Measurements from ENCODE around the gene KIAA0319L. TPM values are rescaled to one million over a fixed set of nuclear protein-coding genes. Genes with fewer than 3 reads are reported as not detected.
"Not testable (repeated sequence)": the region's sequence is repeated elsewhere in the genome, so short reads cannot be mapped to it uniquely, and the experiment has no call there.

Gene KIAA0319L
- total RNA-seq, 1 experiment from 2014 or later, result 72.6 TPM

GRCh38 chr1:35466120-35466519, 91.1 kb downstream of the KIAA0319L start:
- Mint-ChIP-seq H3K27me3 (ENCODE audit: unreplicated experiment) (no peaks in the 10 kb centered on the region), H3K4me1 (ENCODE audit: low read depth, unreplicated experiment) (peaks cover 19% of the 10 kb centered on the region), H3K9me3 (ENCODE audit: low read depth, unreplicated experiment) (peaks cover 8% of the 10 kb centered on the region), H3K36me3 (ENCODE audit: insufficient read depth, unreplicated experiment) (peaks cover 30% of the 10 kb centered on the region), H3K27ac (ENCODE audit: unreplicated experiment) (no peak overlapping the region), H3K4me3 (ENCODE audit: low read depth, unreplicated experiment) (no peak overlapping the region)
- intact Hi-C loops (cut with micrococcal nuclease; ENCODE audit: unreplicated experiment), result loop anchor here (5.0 kb wide), 1 partner anchor 41 kb away; no protein-coding TSS in a partner anchor
- TF ChIP-seq CTCF (IDR thresholded peaks at IDR 0.05; ENCODE audit: unreplicated experiment), result no peak
- CTCF ChIA-PET, result no interaction called here
- DNase-seq, result no peak
- BruUV-seq (replicated peaks), result no TSS peak

DNA sequence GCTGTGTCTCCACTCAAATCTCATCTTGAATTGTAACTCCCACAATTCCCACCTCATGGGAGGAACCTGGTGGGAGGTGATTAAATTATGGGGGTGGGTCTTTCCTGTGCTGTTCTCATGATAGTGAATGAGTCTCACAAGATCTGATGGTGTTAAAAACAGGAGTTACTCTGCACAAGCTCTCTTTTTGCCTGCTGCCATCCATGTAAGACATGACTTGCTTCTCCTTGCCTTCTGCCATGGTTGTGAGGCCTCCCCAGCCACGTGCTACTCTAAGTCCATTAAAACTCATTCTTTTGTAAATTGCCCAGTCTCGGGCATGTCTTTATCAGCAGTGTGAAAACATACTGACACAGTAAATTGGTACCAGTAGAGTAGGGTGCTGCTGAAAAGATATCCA, 93.5 kb downstream of the KIAA0319L start:
- Mint-ChIP-seq H3K36me3 (ENCODE audit: insufficient read depth, unreplicated experiment) (peaks cover 24% of the 10 kb centered on the region), H3K4me1 (ENCODE audit: low read depth, unreplicated experiment) (peaks cover 18% of the 10 kb centered on the region)
- H3K27me3 Mint-ChIP-seq (ENCODE audit: unreplicated experiment); CTCF ChIA-PET; BruUV-seq (replicated peaks); H3K27ac Mint-ChIP-seq (ENCODE audit: unreplicated experiment); intact Hi-C loops (cut with micrococcal nuclease; ENCODE audit: unreplicated experiment); H3K4me3 Mint-ChIP-seq (ENCODE audit: low read depth, unreplicated experiment); H3K9me3 Mint-ChIP-seq (ENCODE audit: low read depth, unreplicated experiment); DNase-seq: not testable (repeated sequence)

DNA sequence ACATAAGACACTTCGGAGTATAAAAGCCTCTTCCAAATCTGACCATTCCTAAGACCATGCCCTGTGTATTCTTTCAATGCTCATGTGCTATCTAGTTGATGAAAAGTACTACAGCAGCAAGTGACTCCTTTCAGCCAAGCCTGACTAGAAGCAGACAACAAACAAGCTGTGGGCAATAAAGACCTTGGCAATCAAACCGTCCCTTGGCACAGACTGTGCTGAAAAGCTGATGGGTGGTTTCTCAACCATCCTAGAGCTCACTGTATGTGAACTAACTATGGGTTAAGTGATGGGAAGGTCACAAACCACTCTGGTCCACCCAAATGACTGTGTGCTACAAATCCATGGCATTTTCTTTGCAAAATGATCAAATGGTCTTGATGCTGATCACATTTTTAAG, 94.0 kb downstream of the KIAA0319L start:
- H3K36me3 Mint-ChIP-seq (ENCODE audit: insufficient read depth, unreplicated experiment), result peaks cover 23% of the 10 kb centered on the region

DNA sequence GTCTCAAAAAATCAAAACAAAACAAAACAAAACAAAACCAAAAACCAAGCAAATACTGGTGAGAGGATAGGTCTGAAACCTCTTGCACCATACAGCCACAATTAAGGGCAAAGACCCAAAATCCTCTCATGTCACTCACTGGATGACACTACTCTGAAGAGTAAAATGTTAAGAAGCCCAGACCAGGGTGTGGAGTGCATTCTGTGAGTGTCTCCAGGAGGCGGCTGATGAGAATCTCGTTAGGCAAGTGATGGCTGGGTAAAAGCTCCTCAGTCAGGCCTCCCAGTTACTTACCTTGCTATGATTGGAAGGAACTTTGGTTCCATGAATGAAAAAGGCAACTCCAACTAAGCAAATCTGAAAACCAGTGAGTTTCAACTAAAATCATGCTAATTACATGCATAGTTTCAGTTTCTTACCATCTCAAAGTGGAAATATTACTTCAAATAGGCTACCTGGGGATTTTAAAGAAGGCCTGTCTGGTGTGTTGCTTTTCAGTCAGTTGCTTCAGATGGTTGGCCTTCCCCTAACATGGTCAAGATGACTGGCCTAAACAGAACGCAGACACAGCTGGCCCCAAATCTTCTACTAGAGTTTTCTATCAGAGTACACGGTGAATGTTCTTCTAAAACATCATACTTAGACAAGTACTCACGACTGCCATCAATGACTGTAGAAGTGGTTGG, 95.1 kb downstream of the KIAA0319L start:
- Mint-ChIP-seq H3K9me3 (ENCODE audit: low read depth, unreplicated experiment) (peaks cover 8% of the 10 kb centered on the region), H3K27me3 (ENCODE audit: unreplicated experiment) (no peaks in the 10 kb centered on the region), H3K27ac (ENCODE audit: unreplicated experiment) (no peak overlapping the region), H3K4me3 (ENCODE audit: low read depth, unreplicated experiment) (no peak overlapping the region), H3K4me1 (ENCODE audit: low read depth, unreplicated experiment) (peaks cover 1% of the 10 kb centered on the region), H3K36me3 (ENCODE audit: insufficient read depth, unreplicated experiment) (peaks cover 19% of the 10 kb centered on the region)
- DNase-seq, result no peak
- intact Hi-C loops (cut with micrococcal nuclease; ENCODE audit: unreplicated experiment), result no loop called here
- CTCF ChIA-PET, result no interaction called here
- no TSS peak for BruUV-seq (replicated peaks)
- no peak for TF ChIP-seq CTCF (IDR thresholded peaks at IDR 0.05; ENCODE audit: unreplicated experiment)

More for the DNA sequence above, 94.0 kb downstream of the KIAA0319L start:
- TF ChIP-seq CTCF (IDR thresholded peaks at IDR 0.05; ENCODE audit: unreplicated experiment), result no peak
- peaks cover 12% of the 10 kb centered on the region for H3K4me1 Mint-ChIP-seq (ENCODE audit: low read depth, unreplicated experiment)
- peaks cover 8% of the 10 kb centered on the region for H3K9me3 Mint-ChIP-seq (ENCODE audit: low read depth, unreplicated experiment)
- H3K27ac Mint-ChIP-seq (ENCODE audit: unreplicated experiment), result no peak overlapping the region
- no TSS peak for BruUV-seq (replicated peaks)
- CTCF ChIA-PET, result no interaction called here
- intact Hi-C loops (cut with micrococcal nuclease; ENCODE audit: unreplicated experiment), result no loop called here
- no peaks in the 10 kb centered on the region for H3K27me3 Mint-ChIP-seq (ENCODE audit: unreplicated experiment)
- DNase-seq, result no peak
- H3K4me3 Mint-ChIP-seq (ENCODE audit: low read depth, unreplicated experiment), result no peak overlapping the region

DNA sequence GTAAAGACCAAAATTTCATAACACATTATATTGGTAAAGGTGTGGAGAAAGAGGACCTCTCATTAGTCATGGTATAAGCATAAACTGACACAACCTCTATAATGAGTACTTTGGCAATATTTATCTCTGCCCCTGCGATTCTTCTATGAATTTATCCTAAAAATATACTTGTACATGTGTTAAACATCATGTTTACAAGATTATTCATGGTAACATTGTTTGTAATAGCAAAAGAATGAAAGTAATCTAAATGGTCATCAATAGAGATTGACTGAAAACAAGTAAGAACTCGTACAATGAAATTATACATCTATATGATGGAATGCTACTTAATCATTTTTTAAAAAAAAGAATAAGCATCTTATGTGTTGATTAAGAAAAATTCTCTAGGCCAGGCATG, 96.4 kb downstream of the KIAA0319L start:
- Mint-ChIP-seq H3K27me3 (ENCODE audit: unreplicated experiment) (no peaks in the 10 kb centered on the region), H3K27ac (ENCODE audit: unreplicated experiment) (no peak overlapping the region), H3K4me3 (ENCODE audit: low read depth, unreplicated experiment) (no peak overlapping the region), H3K36me3 (ENCODE audit: insufficient read depth, unreplicated experiment) (peaks cover 18% of the 10 kb centered on the region), H3K4me1 (ENCODE audit: low read depth, unreplicated experiment) (no peaks in the 10 kb centered on the region), H3K9me3 (ENCODE audit: low read depth, unreplicated experiment) (peaks cover 5% of the 10 kb centered on the region)
- intact Hi-C loops (cut with micrococcal nuclease; ENCODE audit: unreplicated experiment), result no loop called here
- no peak for TF ChIP-seq CTCF (IDR thresholded peaks at IDR 0.05; ENCODE audit: unreplicated experiment)
- BruUV-seq (replicated peaks), result no TSS peak
- DNase-seq, result no peak
- CTCF ChIA-PET, result no interaction called here

Measured in Calu3 (cell line).